ENCODE results near the gene IL1R2. TPM values are rescaled to one million over a fixed set of nuclear protein-coding genes. Genes with fewer than 3 reads are reported as not detected.

The IL1R2 gene
- total RNA-seq, 2 experiments from 2014 or later = not detected

GRCh38 chr2:101956465-101957438 is 35.0 kb upstream of the IL1R2 start:
- no peaks in the 10 kb centered on the region for H3K79me2 ChIP-seq (ENCODE audit: insufficient read depth, low read depth, low read length)
- H3K4me3 ChIP-seq (ENCODE audit: low read depth, low read length, poor library complexity, severe bottlenecking) = no peak overlapping the region
- DNase-seq (ENCODE audit: low spot score) = no peak
- no peak overlapping the region for H3K4me2 ChIP-seq (ENCODE audit: low read length)
- TF ChIP-seq CTCF (conservative IDR thresholded peaks at IDR 0.05; ENCODE audit: low read length) = no peak
- TF ChIP-seq EZH2phosphoT487 (IDR thresholded peaks at IDR 0.05; ENCODE audit: borderline replicate concordance, low read depth, low read length) = no peak
- no TSS peak for BruUV-seq (replicated peaks)
- intact Hi-C loops (cut with micrococcal nuclease; ENCODE audit: unreplicated experiment) = no loop called here
- H3K4me1 ChIP-seq (ENCODE audit: insufficient read depth, low read length, poor library complexity, severe bottlenecking) = no peaks in the 10 kb centered on the region
- H3K27ac ChIP-seq (ENCODE audit: low read depth, low read length, poor library complexity, severe bottlenecking) = no peak overlapping the region
- H4K20me1 ChIP-seq (ENCODE audit: insufficient read depth, low read length) = no peaks in the 10 kb centered on the region
- no peaks in the 10 kb centered on the region for H3K9me2 ChIP-seq (ENCODE audit: insufficient read depth, low read length)
- H2AFZ ChIP-seq (ENCODE audit: low read length) = no peak overlapping the region
- H3K36me3 ChIP-seq (ENCODE audit: insufficient read depth, low read length) = no peaks in the 10 kb centered on the region
- H3K9me3 ChIP-seq (ENCODE audit: low read length) = no peaks in the 10 kb centered on the region
- POLR2A ChIA-PET = no interaction called here
- CTCF ChIA-PET (ENCODE audit: unreplicated experiment) = no interaction called here

GRCh38 chr2:101958061-101958460 is 33.7 kb upstream of the IL1R2 start:
- Histone ChIP-seq H3K4me3 (ENCODE audit: low read depth, low read length, poor library complexity, severe bottlenecking) (no peak overlapping the region), H4K20me1 (ENCODE audit: insufficient read depth, low read length) (no peaks in the 10 kb centered on the region), H3K4me1 (ENCODE audit: insufficient read depth, low read length, poor library complexity, severe bottlenecking) (no peaks in the 10 kb centered on the region), H3K27ac (ENCODE audit: low read depth, low read length, poor library complexity, severe bottlenecking) (no peak overlapping the region), H3K9me3 (ENCODE audit: low read length) (no peaks in the 10 kb centered on the region), H3K9me2 (ENCODE audit: insufficient read depth, low read length) (no peaks in the 10 kb centered on the region), H3K36me3 (ENCODE audit: insufficient read depth, low read length) (no peaks in the 10 kb centered on the region), H2AFZ (ENCODE audit: low read length) (no peak overlapping the region), H3K79me2 (ENCODE audit: insufficient read depth, low read depth, low read length) (no peaks in the 10 kb centered on the region), H3K4me2 (ENCODE audit: low read length) (no peak overlapping the region)
- no peak for DNase-seq (ENCODE audit: low spot score)
- POLR2A ChIA-PET = interaction anchor here (0.6 kb wide), 1 partner anchor 502 kb away, joined by 3 read pairs; no protein-coding TSS in a partner anchor
- intact Hi-C loops (cut with micrococcal nuclease; ENCODE audit: unreplicated experiment) = no loop called here
- TF ChIP-seq CTCF (conservative IDR thresholded peaks at IDR 0.05; ENCODE audit: low read length) = no peak
- CTCF ChIA-PET (ENCODE audit: unreplicated experiment) = no interaction called here
- no TSS peak for BruUV-seq (replicated peaks)

- no peak for TF ChIP-seq EZH2phosphoT487 (IDR thresholded peaks at IDR 0.05; ENCODE audit: borderline replicate concordance, low read depth, low read length)
- no peak for TF ChIP-seq CTCF (conservative IDR thresholded peaks at IDR 0.05; ENCODE audit: low read length)
- H3K4me2 ChIP-seq (ENCODE audit: low read length) = no peak overlapping the region
- no TSS peak for BruUV-seq (replicated peaks)
- H3K36me3 ChIP-seq (ENCODE audit: insufficient read depth, low read length) = no peaks in the 10 kb centered on the region
- CTCF ChIA-PET (ENCODE audit: unreplicated experiment) = no interaction called here
- no peaks in the 10 kb centered on the region for H3K4me1 ChIP-seq (ENCODE audit: insufficient read depth, low read length, poor library complexity, severe bottlenecking)
- no peak for DNase-seq (ENCODE audit: low spot score)
- POLR2A ChIA-PET = no interaction called here
- no peak overlapping the region for H3K4me3 ChIP-seq (ENCODE audit: low read depth, low read length, poor library complexity, severe bottlenecking)
- no peaks in the 10 kb centered on the region for H3K79me2 ChIP-seq (ENCODE audit: insufficient read depth, low read depth, low read length)
- H4K20me1 ChIP-seq (ENCODE audit: insufficient read depth, low read length) = no peaks in the 10 kb centered on the region
- no peak overlapping the region for H2AFZ ChIP-seq (ENCODE audit: low read length)
- H3K9me2 ChIP-seq (ENCODE audit: insufficient read depth, low read length) = no peaks in the 10 kb centered on the region
- H3K9me3 ChIP-seq (ENCODE audit: low read length) = no peaks in the 10 kb centered on the region
- H3K27ac ChIP-seq (ENCODE audit: low read depth, low read length, poor library complexity, severe bottlenecking) = no peak overlapping the region
- intact Hi-C loops (cut with micrococcal nuclease; ENCODE audit: unreplicated experiment) = no loop called here
Measured at GRCh38 chr2:101960819-101961337, 30.9 kb upstream of the IL1R2 start.

All from OCI-LY7 (cell line).